Fibroblast of skin of left quadriceps (primary cell): ENCODE measurements around the gene CPNE2.
"Not testable (repeated sequence)": the region's sequence is repeated elsewhere in the genome, so short reads cannot be mapped to it uniquely, and the experiment has no call there.

Experiments used
- DNase-seq, 2 experiments: peaks; one replicate each; pipeline ENCODE4 v3.0.0-alpha.2; 2013; ENCODE audit warnings: low read depth in 2 of 2

CPNE2 gene

GRCh38 chr16:57167538-57167937 lies 75.2 kb downstream of the CPNE2 start:
- no peak for DNase-seq

- DNase-seq = peak; percentile 51 to 52
Observed at GRCh38 chr16:57167953-57168352, 75.6 kb downstream of the CPNE2 start.

- no peak for DNase-seq
Observed at GRCh38 chr16:57169327-57169726, 76.9 kb downstream of the CPNE2 start.

GRCh38 chr16:57172721-57173290 lies 80.4 kb downstream of the CPNE2 start:
- DNase-seq = no peak

- DNase-seq = no peak
Observed at GRCh38 chr16:57175896-57176295, 83.5 kb downstream of the CPNE2 start.

- DNase-seq = no peak
Observed at GRCh38 chr16:57178196-57178595, 85.8 kb downstream of the CPNE2 start.

GRCh38 chr16:57178793-57179212 lies 86.4 kb downstream of the CPNE2 start:
- no peak for DNase-seq

- no peak for DNase-seq
Observed at GRCh38 chr16:57179215-57179828, 86.9 kb downstream of the CPNE2 start.

- no peak for DNase-seq
Observed at GRCh38 chr16:57184113-57184512, 91.7 kb downstream of the CPNE2 start.

GRCh38 chr16:57184887-57185445 lies 92.6 kb downstream of the CPNE2 start:
- DNase-seq = no peak

- DNase-seq = no peak
Observed at GRCh38 chr16:57185446-57185944, 93.1 kb downstream of the CPNE2 start.

- peak; percentile 99 for DNase-seq
Observed at GRCh38 chr16:57185945-57186871, 93.8 kb downstream of the CPNE2 start, which contains the start of the genes PSME3IP1 and RSPRY1. PSME3IP1 (minus strand) TSS chr16:57186039; CDS start chr16:57173854, 12,185 bp downstream. RSPRY1 (plus strand) TSS chr16:57186329; CDS start chr16:57204659, 18,330 bp downstream.

- DNase-seq = no peak
Observed at GRCh38 chr16:57186872-57187854, 94.8 kb downstream of the CPNE2 start.

GRCh38 chr16:57187902-57188710 lies 95.7 kb downstream of the CPNE2 start:
- not testable (repeated sequence) for DNase-seq

GRCh38 chr16:57188711-57189002 lies 96.3 kb downstream of the CPNE2 start:
- no peak for DNase-seq

- not testable (repeated sequence) for DNase-seq
Observed at GRCh38 chr16:57189527-57189926, 97.1 kb downstream of the CPNE2 start.

GRCh38 chr16:57190136-57190535 lies 97.8 kb downstream of the CPNE2 start:
- DNase-seq = no peak

GRCh38 chr16:57191056-57191571 lies 98.7 kb downstream of the CPNE2 start:
- DNase-seq = no peak

- no peak for DNase-seq
Observed at GRCh38 chr16:57192146-57192545, 99.8 kb downstream of the CPNE2 start.
